ENCODE data around the gene GPC5.

- TF ChIP-seq CTCF (IDR thresholded peaks at IDR 0.05): no peak
- TF ChIP-seq EHF (CRISPR knock-in tag; IDR thresholded peaks at IDR 0.05): no peak
- no peak for TF ChIP-seq POLR2A (IDR thresholded peaks at IDR 0.05; ENCODE audit: low read length)
- no peak for TF ChIP-seq USF2 (IDR thresholded peaks at IDR 0.05)
- TF ChIP-seq RAD21 (conservative IDR thresholded peaks at IDR 0.05 in 1 of 2, IDR thresholded peaks at IDR 0.05 in 1 of 2): no peak
- no peak for TF ChIP-seq REST (IDR thresholded peaks at IDR 0.05)
- TF ChIP-seq NR3C1 (IDR thresholded peaks at IDR 0.05): no peak
- TF ChIP-seq CHD4 (IDR thresholded peaks at IDR 0.05; ENCODE audit: borderline replicate concordance): no peak
Observed at GRCh38 chr13:92589955-92590354, 1191.5 kb downstream of the GPC5 start.

All from A549 (cell line).